ENCODE data around the gene KRT76.

KRT76 gene

DNA sequence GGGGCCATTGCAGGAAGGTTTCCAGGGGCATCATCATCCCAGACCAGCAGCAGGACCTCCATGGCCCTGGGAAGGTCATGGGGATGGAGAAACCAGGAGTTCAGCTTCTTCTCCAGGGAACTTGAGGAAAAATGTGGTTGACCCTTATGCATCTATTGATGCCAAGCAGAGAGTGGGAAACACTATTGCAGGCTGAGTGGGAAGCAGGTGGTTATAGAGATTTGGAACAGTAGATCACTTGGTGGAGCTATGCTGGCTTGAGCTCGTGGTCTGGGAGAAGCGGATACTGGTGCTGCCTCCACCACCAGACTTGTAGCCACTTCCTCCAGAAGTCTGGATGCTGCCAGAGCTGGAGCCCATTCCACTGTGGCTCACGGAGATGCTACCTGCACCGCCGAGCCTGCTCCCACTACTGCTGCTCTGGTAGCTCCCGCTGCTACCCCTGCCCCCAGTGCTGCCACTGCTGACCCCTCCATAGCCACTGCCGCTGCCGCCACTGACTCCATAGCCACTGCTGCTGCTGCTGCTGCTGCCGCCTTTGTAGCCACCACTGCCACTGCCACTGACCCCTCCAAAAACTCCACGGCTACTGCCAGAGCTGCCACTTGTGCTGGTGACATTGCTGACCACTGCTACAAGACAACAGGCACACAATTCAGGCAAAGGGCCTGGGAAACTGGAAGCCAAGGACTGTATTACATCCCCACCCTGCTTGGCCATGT lies 8.5 kb downstream of the KRT76 start:
- TF ChIP-seq, protein P1, sequence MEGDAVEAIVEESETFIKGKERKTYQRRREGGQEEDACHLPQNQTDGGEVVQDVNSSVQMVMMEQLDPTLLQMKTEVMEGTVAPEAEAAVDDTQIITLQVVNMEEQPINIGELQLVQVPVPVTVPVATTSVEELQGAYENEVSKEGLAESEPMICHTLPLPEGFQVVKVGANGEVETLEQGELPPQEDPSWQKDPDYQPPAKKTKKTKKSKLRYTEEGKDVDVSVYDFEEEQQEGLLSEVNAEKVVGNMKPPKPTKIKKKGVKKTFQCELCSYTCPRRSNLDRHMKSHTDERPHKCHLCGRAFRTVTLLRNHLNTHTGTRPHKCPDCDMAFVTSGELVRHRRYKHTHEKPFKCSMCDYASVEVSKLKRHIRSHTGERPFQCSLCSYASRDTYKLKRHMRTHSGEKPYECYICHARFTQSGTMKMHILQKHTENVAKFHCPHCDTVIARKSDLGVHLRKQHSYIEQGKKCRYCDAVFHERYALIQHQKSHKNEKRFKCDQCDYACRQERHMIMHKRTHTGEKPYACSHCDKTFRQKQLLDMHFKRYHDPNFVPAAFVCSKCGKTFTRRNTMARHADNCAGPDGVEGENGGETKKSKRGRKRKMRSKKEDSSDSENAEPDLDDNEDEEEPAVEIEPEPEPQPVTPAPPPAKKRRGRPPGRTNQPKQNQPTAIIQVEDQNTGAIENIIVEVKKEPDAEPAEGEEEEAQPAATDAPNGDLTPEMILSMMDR (IDR thresholded peaks at IDR 0.05), result no peak
- TF ChIP-seq ZFX (IDR thresholded peaks at IDR 0.05; ENCODE audit: borderline replicate concordance), result no peak

DNA sequence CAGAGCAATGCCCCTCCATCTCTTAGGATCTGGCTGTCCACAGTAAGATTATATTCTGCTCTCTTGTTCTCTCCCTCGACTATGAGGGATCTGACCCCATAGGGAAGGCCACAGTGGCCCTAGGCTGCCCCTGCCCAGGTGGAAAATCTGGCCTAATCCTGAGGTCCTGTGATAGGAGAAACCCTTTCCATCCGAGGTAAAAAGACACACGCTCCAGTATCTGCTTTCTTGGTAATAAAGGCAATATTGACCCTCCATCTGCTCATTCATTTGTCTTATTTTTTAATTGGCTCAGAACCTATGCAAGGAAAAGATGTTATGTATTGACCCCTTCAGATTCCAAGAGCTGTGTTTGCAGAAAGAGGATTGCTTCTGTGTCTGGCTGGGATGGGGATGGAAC lies 9.7 kb downstream of the KRT76 start:
- no peak overlapping the region for H3K27ac ChIP-seq

More for the DNA sequence above, 8.5 kb downstream of the KRT76 start:
- no peak overlapping the region for H3K27ac ChIP-seq

DNA sequence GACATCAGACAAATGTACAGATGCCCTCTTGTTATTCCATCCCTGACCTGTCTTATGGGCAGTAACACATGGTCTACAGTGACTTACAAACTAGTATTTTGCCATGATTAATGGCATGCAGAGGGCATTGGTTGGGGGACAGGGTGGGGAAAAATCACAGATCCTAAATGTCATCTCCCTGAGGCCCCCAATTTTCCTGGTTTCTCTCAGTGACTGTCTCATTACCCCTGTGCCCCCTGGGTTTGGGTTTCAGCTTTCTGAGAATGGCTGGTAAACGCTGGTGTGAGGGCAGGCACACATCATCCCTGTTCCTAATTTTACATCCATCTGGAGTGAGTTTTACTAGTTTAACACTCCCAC lies 10.1 kb downstream of the KRT76 start:
- no peak for TF ChIP-seq ZFX (IDR thresholded peaks at IDR 0.05; ENCODE audit: borderline replicate concordance)
- TF ChIP-seq, protein P1 (IDR thresholded peaks at IDR 0.05), result no peak
- H3K27ac ChIP-seq, result no peak overlapping the region

More for the DNA sequence above, 9.7 kb downstream of the KRT76 start:
- TF ChIP-seq, protein P1 (IDR thresholded peaks at IDR 0.05), result no peak
- no peak for TF ChIP-seq ZFX (IDR thresholded peaks at IDR 0.05; ENCODE audit: borderline replicate concordance)

DNA sequence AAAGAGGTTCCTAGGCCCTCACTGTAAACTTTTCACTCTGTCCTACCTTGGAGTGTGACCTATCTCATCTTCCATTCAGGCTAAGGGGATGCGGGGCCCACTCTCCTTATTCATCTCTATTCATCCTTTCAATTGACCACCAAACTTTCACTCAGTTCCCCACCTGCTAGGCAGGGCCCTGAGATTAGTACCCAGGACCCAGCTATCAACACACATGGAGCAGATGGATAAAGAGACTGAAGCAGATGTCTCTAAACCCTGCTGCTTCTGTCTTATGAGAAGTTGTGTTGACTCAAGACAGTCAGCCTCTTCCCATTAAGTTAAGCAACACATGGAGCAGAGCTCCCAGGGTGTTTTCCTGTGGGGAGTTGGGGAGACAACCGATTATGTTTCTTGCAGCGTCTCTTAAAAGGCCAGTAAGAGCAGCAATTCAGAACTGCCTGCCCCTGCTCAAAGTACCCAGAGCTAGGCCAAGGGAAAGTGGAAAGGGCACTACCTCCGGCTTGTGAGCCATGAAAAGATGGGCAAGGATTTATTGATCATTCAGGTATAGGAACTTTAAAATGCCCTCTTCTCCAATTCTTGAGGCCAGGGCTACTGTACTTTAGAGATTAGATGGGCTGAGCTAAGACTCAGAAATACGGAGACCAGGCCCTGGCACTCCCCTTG lies 10.7 kb downstream of the KRT76 start:
- no peak overlapping the region for H3K27ac ChIP-seq
- no peak for TF ChIP-seq ZFX (IDR thresholded peaks at IDR 0.05; ENCODE audit: borderline replicate concordance)
- TF ChIP-seq, protein P1 (IDR thresholded peaks at IDR 0.05), result no peak

DNA sequence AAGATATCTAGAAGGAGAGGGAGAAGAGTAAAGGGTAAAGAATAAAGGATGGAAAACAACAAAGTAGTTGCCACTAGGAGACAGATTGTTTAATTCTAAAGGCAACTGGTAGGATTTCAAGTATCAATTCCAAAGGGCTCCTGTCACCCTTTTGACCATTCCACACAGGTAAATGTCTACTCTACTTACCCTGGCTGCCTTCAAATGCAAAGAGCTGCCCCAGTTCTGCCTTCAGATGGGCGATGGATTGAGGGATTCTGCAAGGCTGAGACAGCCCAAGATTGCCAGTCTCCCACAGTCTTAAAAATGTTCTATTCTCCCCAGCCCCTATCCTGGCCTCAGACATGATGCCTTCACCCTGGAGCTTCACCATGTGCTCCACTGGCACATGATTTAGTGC lies 11.4 kb downstream of the KRT76 start:
- no peak overlapping the region for H3K27ac ChIP-seq
- TF ChIP-seq, protein P1 (IDR thresholded peaks at IDR 0.05), result no peak
- TF ChIP-seq ZFX (IDR thresholded peaks at IDR 0.05; ENCODE audit: borderline replicate concordance), result no peak

DNA sequence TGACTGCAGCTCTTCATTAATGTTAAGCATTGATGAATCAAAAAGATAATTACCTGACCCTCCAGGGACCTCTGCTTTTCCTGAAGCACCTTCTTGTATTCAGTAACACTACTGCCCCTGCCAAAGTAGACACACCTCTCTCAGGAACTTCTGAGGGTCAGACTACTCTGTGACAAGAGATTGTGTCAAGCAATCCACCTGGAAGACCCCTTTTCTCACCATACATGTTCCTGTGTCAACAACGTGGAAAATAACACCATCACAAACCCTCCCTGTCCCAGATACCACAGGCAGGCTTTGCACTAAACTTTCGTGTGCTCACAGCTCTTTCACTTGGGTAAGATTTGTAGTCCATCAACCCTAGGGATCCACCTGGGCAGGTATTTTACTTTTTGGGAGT lies 13.2 kb downstream of the KRT76 start:
- no peak for TF ChIP-seq ZFX (IDR thresholded peaks at IDR 0.05; ENCODE audit: borderline replicate concordance)
- TF ChIP-seq, protein P1 (IDR thresholded peaks at IDR 0.05), result no peak
- H3K27ac ChIP-seq, result no peak overlapping the region

DNA sequence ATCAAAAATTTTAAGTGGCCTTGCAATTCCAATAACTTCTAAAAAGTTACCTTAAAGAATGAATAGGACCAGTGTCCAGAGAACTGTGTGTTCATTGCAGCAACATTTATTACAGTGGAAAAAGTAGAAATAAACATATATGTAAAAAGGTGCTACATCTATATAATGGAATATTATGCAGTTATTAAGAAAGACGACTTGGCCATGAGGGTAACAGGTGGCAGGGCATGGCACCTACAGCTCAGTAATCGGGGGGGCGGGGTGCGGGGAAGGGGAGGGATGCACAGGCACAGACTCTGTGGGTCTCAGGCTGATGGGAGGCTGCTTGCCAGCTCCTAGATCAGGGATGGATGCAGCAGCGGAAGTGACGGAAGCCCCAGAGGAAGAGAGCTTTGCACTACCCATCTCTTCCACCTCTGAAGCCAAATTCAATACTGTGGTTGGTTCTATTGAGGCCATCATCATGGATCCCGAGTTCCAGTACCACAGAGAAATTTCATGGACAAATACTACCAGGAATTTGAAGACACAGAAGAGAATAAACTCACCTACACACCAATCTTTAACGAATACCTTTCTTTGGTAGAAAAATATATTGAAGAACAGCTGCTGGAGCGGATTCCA lies 14.0 kb downstream of the KRT76 start:
- TF ChIP-seq, protein P1 (IDR thresholded peaks at IDR 0.05), result no peak
- TF ChIP-seq ZFX (IDR thresholded peaks at IDR 0.05; ENCODE audit: borderline replicate concordance), result no peak
- H3K27ac ChIP-seq, result no peak overlapping the region
